GM19238 (cell line): ENCODE measurements around the gene GPR35.

Experiments used
- DNase-seq: peaks from one replicate; pipeline ENCODE4 v3.0.0; 2011; ENCODE audit warnings: low spot score; ENCODE audit not compliant: insufficient read length

The GPR35 gene, protein sequence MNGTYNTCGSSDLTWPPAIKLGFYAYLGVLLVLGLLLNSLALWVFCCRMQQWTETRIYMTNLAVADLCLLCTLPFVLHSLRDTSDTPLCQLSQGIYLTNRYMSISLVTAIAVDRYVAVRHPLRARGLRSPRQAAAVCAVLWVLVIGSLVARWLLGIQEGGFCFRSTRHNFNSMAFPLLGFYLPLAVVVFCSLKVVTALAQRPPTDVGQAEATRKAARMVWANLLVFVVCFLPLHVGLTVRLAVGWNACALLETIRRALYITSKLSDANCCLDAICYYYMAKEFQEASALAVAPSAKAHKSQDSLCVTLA

DNA sequence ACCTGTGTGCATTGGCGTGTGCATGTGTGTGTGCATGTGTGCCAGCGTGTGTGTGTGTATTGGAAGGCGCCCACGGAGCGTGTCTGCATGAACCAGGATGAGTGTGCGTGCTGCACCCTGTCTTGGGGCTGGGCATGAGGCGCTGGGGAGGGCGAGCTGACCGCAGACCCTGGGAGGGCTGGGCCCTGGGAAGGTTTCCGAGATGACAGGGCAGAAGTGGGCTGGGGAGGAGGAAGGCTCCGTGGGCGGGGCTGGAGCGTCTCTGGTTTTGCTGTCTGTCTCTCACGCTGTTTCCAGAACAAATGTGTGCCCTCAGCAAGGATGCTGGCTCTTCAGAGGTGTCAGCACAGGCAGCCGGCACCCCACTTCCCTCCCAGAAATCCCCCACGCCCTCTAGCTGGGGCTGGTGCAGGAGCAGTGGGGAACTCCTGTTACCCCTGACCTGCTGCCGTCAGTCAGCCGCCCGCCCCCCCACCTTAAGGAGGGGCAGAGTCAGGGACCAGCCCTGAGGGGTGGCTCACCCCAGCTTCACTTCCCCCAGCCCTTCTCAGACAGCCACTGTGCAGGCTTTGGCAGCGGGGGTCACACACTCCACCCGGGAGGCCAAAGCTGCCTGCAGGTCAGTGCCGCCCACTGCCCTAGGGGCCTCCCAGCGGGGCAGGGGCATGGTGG, at the start of gene GPR35:
Gene GPR35 (plus strand): TSS at position 531 of the 672 bp plus-strand sequence. CDS start 4,473 bp downstream, outside the sequence.
- DNase-seq, result no peak

- no peak for DNase-seq
Observed at GRCh38 chr2:240576036-240576435, 49.2 kb upstream of the GPR35 start.

DNA sequence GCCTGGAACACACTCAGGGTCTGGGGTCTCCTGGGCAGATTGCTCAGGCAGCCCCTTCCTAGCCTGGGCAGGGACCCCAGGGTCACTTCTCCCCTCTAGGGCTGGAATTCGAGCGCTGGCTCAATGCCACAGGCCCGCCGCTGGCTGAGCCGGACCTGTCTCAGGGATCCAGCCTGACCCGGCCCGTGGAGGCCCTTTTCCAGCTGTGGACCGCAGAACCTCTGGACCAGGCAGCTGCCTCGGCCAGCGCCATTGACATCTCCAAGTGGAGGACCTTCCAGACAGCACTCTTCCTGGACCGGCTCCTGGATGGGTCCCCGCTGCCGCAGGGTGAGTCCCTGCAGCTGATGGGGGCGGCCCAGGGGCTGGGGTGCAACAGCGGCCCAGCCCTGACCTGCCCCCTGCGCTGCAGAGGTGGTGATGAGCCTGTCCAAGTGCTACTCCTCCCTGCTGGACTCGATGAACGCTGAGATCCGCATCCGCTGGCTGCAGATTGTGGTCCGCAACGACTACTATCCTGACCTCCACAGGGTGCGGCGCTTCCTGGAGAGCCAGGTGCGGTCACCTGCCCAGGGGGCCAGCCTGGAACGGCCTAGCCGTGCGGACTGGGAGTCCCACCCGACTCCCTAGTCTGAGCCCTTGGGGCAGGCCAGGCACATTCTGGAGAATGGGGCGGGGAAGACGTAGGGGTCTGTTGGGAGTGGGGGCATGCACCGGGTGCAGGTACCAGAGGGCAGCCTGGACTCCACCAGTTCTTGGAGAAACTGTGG, 48.7 kb upstream of the GPR35 start:
- DNase-seq, result no peak

DNA sequence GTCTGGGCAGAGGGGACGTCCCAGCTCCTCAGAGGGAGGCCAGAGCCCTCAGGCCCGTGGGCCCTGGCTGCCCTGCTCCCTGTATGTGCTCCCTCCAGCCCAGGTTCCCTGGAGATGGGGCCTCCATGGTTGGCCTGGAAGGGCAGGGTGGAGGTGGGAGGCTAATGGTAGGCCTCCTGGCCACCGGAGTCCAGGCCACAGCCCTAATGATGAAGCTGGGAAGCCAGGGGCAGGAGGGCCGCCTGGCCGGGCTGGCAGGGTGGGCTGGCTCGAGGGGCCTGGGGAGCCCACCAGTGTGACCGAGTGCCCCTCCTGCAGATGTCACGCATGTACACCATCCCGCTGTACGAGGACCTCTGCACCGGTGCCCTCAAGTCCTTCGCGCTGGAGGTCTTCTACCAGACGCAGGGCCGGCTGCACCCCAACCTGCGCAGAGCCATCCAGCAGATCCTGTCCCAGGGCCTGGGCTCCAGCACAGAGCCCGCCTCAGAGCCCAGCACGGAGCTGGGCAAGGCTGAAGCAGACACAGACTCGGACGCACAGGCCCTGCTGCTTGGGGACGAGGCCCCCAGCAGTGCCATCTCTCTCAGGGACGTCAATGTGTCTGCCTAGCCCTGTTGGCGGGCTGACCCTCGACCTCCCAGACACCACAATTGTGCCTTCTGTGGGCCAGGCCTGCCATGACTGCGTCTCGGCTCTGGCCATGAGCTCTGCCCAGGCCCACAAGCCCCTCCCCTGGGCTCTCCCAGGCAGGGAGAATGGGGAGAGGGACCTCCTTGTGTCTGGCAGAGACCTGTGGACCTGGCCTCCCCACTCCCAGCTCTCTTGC, 47.8 kb upstream of the GPR35 start:
- DNase-seq, result no peak

GRCh38 chr2:240578110-240578450, 47.2 kb upstream of the GPR35 start:
- DNase-seq, result no peak

- no peak for DNase-seq
Observed at GRCh38 chr2:240578488-240578887, 46.8 kb upstream of the GPR35 start.

DNA sequence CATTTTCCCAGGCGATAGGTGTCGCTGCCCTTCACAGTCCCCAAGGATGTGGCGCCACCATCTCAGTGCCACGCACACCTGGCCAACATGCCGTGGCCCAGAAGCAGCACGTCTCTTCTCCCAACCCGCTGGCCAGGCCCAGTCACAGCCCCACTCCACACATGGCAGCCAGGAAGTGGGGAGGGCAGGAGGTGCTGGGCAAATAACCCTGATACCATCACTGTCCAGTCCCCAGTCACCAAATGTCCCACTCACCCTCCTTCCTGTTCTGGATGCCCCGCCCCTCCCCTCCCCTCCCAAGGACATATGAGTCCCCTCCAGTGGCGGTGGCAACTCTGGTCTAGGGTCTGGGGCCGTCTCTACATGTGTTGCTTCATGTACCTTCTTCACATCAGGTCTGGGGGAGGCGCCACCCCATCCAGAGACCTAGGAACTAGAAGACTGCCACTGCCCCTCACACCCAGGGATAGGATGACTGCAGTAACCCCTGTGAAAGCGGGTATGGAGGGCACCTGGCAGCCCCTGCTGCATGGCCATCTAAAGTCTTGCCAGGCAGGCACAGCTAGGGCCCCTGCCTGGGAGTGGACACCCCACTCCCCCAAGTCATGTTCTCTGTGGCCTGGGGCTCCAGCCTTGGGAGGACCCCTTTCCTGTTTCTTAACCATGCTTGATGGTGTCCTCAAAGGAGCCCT, 46.1 kb upstream of the GPR35 start:
- DNase-seq, result no peak

DNA sequence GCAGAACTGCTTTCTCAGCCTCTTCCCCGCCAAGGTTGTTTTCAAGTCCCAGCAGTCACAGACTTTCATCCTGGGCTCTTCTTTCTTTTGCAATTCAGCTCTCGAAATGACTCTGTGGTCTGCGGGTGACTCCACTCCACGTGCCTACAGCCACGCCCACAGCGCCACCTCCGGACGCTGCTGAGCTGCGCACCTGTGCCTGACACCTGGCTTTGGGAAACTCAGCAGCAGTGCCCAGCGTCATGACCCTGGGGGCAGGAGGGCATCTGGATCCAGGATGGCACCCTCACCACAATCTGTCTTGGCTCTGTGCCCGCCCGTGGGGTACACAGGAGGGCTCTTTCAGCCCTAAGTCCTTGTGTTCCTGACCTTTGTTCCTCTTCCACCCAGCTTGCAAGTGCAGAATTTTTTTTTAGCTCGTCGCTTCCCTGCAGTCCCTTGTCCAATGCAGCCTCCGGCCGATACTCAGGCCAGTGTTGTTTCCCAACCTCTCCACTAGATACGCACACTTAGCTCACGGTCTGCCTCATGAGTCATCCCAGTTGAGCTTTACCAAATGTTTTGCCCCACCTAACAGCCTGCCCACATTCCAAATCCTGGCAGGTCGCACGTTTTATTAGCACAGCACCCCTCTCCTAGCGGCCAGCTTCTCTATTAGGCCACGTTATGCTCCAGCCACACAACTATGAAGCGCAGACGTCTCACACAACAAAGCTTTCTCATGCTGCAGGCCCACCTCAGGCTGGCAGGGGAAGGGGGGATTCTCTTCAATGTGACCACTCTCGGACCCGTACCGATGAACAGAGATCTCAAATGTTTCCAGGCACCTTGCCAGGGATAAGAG, 45.3 kb upstream of the GPR35 start:
- DNase-seq, result no peak

DNA sequence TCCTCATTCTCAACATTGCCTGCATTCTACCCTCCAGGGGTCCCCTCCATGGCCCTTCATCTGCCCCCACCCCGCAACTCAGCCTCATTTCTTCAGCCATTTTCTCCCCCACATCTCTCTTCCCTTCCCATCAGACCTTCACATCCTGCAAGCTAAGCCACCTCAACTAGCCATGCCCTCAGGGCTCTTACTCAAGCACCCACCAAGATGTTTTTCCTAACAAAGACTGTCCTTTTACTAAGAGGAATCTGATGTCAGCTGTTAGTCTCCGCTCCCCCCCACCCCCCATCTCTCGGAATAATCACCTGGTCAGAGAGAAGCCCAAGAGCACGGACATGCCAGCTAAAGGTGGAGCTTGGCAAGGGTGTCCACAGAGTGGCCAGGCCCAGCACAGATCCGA, 43.5 kb upstream of the GPR35 start:
- no peak for DNase-seq

- no peak for DNase-seq
Observed at GRCh38 chr2:240582781-240583180, 42.5 kb upstream of the GPR35 start.

- no peak for DNase-seq
Observed at GRCh38 chr2:240583774-240584173, 41.5 kb upstream of the GPR35 start.

- DNase-seq, result peak; percentile 57
Observed at GRCh38 chr2:240584486-240585031, 40.7 kb upstream of the GPR35 start.

GRCh38 chr2:240585101-240585500, 40.2 kb upstream of the GPR35 start:
- peak; percentile 51 for DNase-seq

DNA sequence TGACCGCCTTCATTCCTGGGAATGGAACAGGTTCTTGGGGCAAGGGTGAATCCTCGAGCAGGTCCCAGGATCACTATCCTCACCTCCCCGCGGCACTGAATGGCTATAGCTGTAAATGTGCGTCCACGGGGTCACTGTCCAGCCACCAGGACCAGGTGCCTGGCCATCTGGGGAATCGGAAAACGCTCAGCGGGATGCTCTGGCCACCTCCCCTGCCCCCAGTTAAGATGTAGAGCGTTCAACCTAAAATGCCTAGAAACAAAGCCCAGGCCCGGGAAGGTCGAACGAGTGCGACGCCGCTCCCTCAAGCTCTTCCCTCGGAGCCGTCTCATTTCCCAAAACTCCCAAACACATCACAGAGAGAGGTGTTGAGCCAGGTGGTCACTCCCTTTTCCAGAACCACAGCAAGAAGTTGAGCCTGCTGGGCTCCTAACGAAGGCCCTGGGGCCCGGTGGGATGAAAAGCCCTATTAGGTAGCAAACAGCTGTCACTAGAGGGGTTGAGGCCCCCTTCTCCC, 39.5 kb upstream of the GPR35 start:
- DNase-seq, result no peak

DNA sequence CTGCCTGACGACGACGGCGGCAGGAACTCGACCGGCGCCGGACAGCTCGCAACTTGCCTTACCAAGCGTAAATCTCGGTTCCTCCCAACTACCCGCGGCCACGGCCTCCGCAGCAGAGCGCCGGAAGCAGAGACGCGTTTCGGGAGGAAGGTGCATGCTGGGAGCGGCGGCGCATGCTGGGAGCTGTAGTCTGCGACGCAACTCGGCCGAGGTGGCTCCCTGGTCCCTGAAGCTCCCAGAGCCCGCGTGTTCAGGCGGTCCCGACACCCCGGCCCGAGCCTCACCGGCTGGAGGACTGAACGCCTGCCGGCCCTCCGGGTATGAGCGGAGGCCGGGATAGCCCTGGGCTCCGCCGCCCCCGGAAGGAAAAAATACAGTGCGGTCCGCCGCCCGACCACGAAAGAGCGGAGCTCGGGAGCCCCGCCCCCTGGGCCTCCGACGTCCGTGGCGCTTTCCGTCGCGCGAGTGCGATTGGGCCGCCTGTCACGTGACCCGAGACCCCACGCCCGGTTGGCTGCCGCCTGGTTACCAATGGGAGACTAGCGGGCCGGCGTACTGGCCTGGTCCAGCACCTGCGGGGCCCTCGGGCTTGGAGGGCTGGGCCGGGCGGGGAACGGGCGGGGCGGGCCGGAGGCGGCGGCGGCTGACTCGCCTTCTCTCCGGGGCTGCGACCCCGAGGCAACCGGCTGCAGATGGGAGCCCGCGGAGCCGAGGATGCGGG, 38.9 kb upstream of the GPR35 start, which contains the start of gene CAPN10:
Gene CAPN10 (plus strand): TSS at position 537 of the 721 bp plus-strand sequence. CDS start 178 bp downstream, at position 715.
- DNase-seq, result peak; percentile 94

DNA sequence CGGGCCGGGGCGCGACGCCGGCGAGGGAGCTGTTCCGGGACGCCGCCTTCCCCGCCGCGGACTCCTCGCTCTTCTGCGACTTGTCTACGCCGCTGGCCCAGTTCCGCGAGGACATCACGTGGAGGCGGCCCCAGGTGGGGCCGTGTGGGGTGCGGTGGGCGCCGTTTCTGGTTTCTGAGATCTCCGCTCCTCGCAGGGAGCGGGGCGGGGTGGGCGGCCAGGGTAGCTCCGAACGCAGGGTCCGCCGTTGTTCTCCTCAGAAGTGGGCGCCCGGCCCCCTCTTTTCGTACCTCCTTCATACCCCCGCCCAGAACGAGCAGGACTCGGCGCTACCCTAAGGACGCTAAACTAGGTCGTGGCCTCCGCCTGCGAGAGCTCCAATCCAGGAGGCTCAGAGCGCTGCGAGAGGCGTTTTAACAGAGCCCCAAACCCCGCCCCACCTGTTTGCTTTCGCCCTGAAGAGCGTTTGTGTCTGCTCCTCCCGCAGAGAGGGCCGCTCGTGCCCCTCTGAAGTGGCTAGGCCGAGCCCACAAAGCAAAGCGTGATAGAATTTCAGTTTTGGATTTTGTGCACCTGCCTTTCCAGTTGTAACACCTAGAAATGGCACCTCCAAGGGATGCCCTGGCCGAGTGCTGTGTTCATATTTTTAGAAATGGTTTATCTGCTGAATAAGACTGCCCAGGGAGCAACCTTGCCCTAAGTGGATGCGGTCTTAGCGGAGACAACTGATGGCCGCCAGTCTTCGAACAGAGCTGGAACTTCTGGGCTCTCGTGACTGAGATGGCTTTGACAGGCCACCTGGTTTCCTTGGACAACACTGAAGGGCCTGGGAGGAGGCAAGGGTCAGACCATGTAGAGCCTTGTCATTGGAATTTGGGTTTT, 38.1 kb upstream of the GPR35 start:
- peak; percentile 62 for DNase-seq

- no peak for DNase-seq
Observed at GRCh38 chr2:240588006-240588655, 37.1 kb upstream of the GPR35 start.
